CD4-positive, alpha-beta T cell treated with Interleukin-2 at 100 ng/mL for 4 hours (primary cell): ENCODE measurements around the gene HIP1.

Experiments
- DNase-seq: peaks from one replicate; pipeline ENCODE4 v3.0.0-alpha.2; 2020; ENCODE audit warnings: low spot score

Gene HIP1

GRCh38 chr7:75669579-75669978 is 69.2 kb downstream of the HIP1 start:
- no peak for DNase-seq

GRCh38 chr7:75667938-75668337 is 70.8 kb downstream of the HIP1 start:
- no peak for DNase-seq

GRCh38 chr7:75663302-75663907 is 75.3 kb downstream of the HIP1 start:
- DNase-seq = no peak

GRCh38 chr7:75662579-75663301 is 76.0 kb downstream of the HIP1 start:
- no peak for DNase-seq

GRCh38 chr7:75660566-75661215 is 78.0 kb downstream of the HIP1 start:
- no peak for DNase-seq

- no peak for DNase-seq
These were observed 79.9 kb downstream of the HIP1 start for GRCh38 chr7:75658802-75659201.

- no peak for DNase-seq
These were observed 80.4 kb downstream of the HIP1 start for GRCh38 chr7:75658369-75658768.

- no peak for DNase-seq
These were observed 80.9 kb downstream of the HIP1 start for GRCh38 chr7:75657866-75658265.

GRCh38 chr7:75656740-75657139 is 82.0 kb downstream of the HIP1 start:
- DNase-seq = no peak

- no peak for DNase-seq
These were observed 83.2 kb downstream of the HIP1 start for GRCh38 chr7:75655536-75655935.

- DNase-seq = no peak
These were observed 83.9 kb downstream of the HIP1 start for GRCh38 chr7:75654855-75655254.

- DNase-seq = no peak
These were observed 85.1 kb downstream of the HIP1 start for GRCh38 chr7:75653651-75654050.

GRCh38 chr7:75652788-75653187 is 86.0 kb downstream of the HIP1 start:
- no peak for DNase-seq

- no peak for DNase-seq
These were observed 88.1 kb downstream of the HIP1 start for GRCh38 chr7:75650681-75651080.

- DNase-seq = no peak
These were observed 88.7 kb downstream of the HIP1 start for GRCh38 chr7:75650062-75650461.

- no peak for DNase-seq
These were observed 89.3 kb downstream of the HIP1 start for GRCh38 chr7:75649462-75649861.

- DNase-seq = no peak
These were observed 90.9 kb downstream of the HIP1 start for GRCh38 chr7:75647709-75648438.

GRCh38 chr7:75646571-75647102 is 92.1 kb downstream of the HIP1 start:
- DNase-seq = no peak

- DNase-seq = no peak
These were observed 93.2 kb downstream of the HIP1 start for GRCh38 chr7:75645570-75645969.

- no peak for DNase-seq
These were observed 94.2 kb downstream of the HIP1 start for GRCh38 chr7:75644589-75644988.

GRCh38 chr7:75642810-75643486 is 95.8 kb downstream of the HIP1 start:
- DNase-seq = peak; percentile 79

GRCh38 chr7:75640201-75640600 is 98.5 kb downstream of the HIP1 start:
- no peak for DNase-seq
